Femur (tissue), 1 donor: Measurements from ENCODE around the gene PTPRG.

Source experiments
- DNase-seq: peaks from one replicate; pipeline ENCODE4 v3.0.0-alpha.2; 2017

The PTPRG gene

DNA sequence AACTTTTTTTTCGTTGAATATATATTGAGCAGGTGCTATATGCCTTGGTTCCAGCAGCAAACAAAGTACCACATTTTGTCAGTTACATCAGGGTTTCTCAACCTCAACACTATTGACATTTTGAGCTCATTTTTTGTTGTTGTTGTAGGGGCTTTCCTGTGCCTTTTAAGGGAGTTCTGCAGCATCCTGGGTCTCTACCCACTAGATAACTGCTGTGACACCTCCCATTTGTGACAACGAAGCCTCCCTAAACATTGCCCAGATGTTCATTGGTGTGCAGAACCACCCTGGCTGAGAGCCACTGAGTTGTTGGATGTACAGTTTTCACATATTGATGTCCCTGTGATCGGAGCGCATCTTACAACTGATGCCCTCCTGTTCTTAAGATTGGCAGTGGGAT, 382.6 kb downstream of the PTPRG start:
- DNase-seq, result no peak

DNA sequence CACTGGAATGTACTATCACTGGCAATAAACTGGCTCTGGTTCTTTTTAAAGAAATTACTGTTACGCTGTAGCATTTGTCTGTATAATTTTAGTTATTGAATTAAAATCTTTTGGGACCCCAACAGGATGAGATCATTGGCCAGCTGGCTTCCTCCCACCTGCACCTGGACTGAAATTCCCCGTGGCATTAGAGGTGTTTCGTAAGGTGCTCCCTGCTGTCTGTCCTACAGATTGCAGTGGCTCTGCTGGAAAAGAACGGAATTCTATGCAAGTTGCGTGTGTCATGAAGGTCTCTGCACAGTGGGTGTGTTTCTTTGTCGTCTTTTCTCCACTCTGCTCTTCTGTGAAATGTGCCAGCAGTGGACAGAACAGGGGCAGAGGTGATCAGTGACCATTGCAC, 383.4 kb downstream of the PTPRG start:
- DNase-seq, result no peak

DNA sequence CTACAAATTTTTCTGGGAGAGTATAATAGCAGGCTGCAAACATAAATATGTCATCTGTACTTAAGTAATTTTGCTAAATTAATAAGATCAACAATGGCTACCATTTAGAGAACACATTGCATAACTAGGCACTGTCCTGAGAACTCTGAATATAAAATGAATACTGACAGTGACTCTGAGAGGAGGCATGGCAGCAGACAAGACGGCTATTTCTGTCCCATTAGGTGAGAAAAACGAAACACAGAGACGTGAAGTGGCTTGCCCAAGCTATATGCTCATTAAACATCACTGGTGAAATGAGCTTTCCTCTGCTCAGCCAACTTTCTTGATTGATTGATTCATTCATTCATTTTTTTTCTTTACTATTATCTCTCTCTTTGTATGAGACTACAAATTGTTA, 384.3 kb downstream of the PTPRG start:
- no peak for DNase-seq

DNA sequence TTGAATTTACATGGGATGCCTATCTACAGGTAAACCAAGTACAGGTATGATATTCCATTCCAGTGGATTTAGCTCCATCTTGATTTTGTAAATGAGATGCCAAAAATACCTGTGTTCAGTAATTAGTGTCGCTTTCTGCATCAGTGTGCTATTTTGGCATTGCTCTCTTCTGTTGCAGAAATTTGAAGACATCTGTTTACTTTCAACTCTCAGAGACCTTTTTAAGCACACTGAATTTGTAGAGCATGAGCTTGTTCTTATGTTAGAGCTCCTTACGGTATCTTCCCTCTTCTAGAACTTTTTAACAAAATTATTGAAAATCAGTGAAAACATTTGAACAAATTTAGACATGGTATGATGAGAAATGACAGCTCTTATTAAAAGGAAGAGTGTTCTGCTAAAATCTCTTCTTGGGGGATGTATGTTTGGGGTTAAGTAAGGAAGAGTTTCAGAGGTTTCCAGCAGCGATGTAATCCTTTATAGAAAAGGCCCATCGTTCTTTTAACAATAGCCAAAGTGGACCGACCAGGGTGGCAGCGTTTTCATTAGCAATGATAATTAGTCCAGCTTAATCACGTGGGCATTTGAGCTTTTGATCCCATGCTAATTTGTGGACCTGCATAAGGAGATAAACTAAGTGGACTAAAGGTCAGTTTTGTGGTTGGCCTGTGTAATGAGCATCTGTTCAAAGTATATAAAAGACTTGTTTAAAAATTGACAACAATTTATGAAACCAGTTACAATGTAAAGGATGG, 385.4 kb downstream of the PTPRG start:
- DNase-seq, result no peak

DNA sequence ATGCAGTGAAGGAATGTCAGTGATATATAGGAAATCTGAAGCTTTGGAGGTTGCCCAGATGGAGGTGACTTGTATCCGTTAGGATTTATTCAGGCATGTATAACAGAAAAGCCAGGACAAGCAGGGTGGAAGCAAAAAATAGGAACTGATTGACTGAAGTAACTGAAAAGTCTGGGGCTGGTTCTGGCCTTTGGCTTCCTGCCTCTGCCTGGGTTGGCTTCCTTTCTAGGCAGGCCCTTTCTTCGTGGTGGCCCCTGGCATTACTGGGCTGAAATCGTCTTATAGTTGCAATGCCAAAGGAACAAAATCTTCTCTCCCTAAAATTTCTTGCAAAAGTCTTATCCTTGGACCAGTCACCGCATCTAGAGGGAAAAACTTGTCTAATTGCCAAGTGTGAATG, 386.1 kb downstream of the PTPRG start:
- no peak for DNase-seq

DNA sequence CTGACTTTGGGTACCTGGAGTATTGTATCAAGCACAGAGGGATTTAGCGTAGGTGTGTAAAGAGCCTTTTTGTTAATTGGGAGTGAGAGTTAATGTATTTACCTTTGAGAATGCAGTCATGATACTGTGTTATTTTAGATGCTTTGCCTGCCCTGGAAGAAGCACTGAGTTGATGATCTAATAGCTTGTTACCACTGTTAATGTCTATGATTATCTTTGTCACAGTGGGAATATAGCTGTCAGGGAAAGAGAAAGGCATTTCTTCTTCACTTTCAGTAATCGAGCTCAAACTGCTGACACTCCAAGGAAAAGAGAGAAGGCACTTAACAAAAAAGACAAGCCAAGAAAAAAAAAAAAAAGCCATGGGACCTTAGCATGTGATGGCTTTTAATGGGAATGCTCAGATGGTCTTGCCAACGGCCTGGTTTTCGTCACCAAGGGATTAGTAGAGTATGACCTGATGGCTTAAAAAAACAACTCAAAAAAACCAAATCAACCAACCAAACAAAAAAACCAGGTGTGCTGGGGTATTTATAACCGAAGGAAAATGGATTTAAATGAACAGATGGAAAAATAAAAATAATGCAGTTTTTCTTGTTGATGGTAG, 387.4 kb downstream of the PTPRG start:
- no peak for DNase-seq

DNA sequence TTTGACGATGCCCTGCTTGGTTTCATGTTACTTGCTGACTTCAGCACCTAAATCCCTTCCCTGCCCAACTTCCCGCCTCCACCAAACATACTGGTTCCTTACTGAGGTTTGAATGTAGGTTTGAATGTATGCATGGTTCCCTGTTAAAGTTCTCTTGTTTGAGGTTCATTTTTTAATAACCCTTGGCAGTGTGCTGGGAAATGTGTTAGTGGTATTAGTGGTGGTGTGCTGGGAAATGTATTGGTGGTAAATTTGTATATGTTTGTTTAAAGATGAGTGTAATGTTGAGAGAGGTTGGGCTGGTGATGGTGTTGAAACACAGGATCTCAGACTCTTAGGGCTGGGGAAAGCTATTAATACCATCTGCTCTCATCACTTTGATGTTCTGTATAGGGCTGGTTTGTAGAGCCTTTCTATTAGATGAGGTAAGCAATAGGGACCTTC, 392.7 kb downstream of the PTPRG start:
- no peak for DNase-seq

DNA sequence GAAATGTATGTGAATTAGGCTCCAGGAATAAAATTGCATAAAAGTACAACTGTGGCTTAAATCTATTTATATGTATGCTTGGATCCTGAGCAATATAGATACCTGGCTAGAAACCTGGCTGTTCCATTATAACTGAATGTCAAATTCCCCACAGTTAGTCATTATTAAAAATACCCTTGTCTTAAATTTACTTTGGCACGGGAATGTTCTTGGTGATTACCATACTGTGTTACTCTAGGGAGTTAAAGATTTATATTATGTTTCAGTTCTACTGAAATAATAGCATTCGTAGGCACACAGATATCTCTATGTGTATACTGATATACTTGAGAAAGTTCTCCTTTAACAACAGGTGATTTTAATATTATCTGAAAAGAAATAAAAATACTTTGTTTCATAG, 394.1 kb downstream of the PTPRG start:
- DNase-seq, result no peak

DNA sequence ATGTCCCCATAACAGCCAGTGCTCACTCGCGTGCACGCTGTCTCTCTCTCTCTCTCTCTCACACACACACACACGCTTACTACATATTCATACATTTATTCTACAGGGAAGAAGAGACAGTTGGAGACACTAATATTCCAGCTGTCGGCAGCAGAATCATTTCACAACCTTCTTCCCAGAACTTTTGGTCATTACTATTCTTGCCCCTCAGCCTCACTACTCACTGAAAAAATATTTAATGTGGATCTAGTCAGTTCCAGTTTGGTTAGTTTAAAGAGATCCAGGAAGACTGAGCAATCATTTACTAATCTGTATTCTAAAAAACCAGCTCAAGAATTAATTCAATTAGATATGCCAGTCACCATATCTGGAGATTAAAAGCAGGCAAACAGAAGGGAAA, 394.9 kb downstream of the PTPRG start:
- no peak for DNase-seq

DNA sequence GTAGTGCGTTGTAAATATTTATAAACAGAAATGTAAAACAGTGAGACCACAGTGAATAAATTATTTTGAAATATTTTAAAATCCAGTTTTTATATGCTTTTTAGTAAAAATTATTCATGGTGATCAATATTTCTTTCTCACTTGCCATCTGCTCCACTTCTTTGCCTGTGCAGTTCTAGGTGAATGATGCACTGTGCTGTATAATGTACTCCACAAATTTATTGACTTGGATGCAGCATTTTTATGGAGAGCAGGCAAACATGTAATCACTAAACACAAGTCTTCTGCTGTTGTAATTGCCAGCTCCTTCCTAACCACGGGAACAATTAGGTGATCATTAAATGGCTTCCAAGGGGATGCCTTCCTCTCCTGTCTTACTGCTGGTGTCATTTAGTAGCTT, 395.9 kb downstream of the PTPRG start:
- DNase-seq, result no peak

DNA sequence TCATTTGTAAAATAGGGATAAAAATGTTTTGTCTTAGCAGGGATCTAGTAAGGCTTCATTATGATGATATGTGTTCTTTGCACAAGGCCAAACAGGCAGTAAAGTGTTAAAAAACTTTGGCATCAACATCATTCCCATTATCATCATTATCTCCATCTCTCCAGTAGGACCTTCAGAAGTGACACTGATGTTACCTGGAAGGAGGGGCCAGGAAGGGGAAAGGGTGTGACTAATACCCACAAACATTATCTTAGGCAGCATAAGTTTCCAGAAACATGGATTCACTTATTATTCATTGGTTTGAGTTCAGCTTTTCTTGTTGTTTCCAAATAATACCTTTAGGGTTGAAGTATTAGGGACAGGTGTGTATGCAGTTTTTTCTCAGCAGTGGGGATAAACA, 399.6 kb downstream of the PTPRG start:
- DNase-seq, result no peak

DNA sequence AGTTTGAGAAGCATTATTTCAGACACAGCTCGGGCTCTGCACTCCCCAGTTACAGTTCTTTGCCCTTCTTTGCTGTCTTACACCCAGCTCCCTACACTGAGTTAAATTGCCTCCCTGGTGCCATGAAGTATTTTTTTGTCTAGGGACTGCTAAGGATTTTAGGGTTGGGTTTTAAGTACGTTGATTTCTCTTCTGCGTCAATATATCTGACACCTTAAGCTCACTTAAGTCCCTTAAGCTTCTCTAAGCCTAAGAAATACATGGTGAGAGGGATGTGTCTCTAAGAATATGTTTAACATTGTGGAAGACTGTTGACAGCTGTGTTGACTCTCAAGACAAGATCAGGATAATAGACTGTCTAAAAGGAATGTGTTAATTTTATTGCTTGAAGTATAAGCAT, 400.5 kb downstream of the PTPRG start:
- DNase-seq, result no peak

DNA sequence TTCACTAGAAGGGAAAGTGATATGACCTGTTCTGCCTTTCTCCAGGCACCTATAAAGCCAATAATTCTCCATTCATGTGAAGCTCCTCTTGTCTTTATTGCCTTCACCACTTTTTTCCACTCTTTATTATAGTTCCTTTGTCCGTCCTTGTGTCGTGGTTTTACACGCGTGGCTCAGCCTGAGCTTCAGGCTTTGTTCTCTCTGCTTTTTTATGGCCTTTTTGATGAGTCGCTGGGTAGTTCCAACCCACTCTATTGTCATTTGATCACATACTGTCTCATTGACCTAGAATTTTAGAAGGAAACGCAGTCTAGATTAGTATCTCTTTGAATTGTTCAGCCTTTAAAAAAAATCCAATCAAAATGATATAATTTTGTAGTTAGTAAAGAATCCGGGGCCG, 403.2 kb downstream of the PTPRG start:
- DNase-seq, result no peak

DNA sequence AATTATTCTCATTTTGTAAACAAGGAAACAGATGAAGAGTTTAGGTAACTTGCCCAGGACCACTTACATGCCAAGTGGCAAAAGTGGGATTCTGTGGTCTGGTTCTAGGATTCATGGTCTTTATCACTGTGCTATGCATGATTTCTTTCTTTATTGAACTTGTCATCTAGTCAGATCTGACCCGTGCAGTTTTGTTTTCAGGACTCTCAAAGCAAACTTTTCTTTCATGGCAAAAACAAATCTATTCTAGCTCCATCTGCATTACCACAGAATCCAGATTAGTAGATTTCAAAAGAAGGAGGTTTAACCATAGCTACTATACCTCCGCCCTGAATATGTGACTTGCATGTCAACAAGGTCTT, 404.4 kb downstream of the PTPRG start:
- no peak for DNase-seq

DNA sequence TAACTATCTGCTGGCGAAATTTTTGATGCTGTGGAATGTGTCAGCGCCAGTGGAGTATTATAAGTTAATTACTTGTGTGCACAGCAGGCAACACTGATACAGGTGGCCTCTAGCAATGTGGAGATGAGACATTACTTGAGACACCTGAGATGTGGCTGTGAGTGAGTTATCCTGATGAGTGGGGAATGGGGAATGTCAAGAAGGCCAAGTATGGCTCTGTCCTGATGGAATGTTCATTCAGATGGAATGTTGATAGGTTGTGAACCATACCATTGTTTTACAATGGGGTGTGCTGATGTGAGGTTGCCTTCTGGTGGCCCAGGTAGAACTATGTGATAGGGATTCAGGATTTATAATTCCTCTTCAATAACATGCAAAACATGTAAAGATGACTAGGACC, 404.8 kb downstream of the PTPRG start:
- DNase-seq, result no peak

DNA sequence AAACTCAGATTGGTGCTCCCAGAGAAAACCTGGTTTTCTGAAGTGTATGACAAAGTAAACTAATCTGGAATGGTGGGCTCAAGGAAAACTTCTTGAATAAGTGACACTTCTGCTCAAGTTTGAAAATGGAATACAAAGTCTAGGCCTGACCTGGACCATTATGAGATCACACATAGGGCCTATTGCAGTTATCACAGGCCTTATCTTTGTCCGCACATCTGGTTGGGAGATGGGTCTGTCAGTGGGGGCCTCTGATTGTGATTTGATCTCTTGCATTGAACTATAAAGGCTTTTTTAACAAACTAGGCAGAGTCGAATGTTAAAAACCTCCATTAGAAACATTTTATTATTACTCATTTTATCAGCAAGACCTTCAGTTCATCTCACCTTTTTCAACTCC, 405.6 kb downstream of the PTPRG start:
- DNase-seq, result no peak

DNA sequence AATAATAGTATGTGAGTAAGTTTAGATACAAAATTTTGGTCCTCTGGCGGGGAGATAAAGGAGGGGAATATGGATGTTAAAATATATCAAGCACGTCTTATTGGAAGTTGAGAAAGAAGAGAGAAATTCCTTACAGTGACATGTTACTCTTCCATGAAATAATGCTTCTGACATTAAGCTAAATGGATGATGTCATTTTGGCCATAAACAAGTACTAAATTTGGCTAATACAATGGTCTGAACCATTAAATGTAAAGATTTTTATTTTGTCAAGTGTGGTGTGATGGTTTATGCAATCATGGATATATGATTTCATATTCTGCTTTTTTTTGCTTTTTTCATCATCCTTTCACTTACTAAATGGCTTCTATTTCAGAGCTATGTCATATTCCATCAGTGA, 406.6 kb downstream of the PTPRG start:
- DNase-seq, result no peak

DNA sequence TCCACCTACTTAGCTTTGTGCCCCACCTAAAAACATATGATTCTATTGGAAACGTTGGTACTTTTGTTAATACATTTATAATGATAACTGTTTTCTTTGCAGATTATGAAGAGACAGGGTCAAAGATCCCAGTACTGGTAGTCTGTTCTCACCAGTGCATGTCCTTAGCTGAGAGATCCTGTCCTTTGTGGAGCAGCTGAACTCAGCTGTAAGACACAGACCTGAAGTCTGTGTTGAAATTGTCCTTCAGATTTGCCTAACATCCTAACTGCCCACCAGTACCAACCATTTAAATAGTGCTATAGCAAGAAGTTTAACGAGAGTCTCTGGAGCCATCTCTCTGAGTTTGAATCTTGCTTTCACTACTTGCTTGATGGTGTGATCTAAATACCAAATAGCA, 413.3 kb downstream of the PTPRG start:
- no peak for DNase-seq

DNA sequence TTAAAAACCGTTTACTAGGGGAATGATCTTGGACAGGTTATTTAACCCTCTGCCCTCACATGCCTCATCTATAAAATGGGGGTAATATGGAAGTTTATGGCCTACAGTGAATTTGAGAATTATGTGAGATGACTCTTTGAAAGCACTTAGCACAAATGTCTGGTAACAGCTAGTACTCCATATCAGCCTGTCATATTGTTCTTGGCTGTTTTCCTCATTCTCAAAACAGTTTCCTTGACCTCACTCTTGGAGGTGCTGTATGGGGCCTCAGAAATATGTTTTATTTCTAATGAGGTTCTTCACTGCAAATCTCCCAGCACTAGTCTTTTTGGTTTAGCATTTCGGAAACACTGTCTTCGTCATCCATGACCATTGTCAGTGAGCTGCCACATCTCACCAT, 413.8 kb downstream of the PTPRG start:
- no peak for DNase-seq

DNA sequence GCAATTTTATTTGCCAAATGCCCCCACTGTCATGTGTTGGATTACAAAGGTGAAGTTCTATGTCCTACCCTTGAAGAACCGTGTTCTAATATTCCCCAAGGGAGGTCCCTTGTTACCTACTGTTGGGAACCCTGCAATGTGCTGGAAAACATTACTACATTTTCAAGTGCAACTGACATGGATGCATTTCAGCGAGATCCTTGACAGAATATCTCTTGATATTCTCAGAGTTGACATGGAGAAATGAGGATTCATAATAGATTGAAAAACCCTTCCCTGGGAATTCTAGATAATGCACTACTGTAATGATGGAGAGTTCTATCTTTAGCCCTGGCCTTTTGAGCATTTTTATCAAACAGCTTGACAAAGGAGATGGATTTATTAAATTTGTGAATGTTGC, 414.6 kb downstream of the PTPRG start:
- DNase-seq, result no peak

DNA sequence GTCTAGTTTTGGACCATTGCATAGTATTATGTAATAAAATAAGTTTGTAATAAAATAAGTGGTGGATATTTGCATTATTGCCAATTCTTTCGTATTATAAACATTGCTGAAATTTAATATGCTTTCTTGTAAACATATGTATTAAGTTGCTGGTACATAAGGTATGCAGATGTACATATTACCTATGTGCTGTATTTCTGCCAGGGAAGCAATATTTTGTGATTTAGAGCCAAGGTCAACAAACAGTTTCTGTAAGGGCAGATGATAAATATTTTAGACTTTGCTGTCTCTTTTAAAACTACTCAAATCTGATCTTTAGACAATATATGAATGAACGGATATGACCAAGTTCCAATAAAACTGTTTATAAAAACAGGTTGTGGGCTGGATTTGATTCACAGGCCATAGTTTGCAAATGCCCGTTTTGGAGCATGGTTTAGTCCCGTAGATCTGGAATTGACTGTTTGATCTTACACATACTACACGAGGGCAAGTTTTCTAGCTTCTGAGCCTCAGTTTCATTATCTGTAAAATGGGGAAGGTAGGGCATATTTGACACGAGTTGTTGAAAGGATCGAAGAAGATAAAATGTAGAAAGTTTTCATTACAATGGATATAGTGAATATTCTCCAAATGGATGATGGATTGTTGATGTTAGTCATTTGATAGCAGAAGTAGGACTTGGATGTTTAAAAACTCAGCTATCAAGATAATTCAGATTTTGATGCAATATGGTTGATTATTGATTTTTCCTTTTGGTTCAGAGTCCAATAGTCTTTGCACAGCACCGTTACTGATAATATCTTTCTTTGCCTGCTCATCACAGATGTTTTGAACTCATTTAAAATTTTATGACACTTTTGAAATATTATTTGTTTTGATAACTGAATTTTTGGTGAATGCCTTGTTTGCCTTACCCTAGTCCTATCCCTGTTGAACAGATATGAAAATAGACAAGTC, 417.4 kb downstream of the PTPRG start:
- no peak for DNase-seq

DNA sequence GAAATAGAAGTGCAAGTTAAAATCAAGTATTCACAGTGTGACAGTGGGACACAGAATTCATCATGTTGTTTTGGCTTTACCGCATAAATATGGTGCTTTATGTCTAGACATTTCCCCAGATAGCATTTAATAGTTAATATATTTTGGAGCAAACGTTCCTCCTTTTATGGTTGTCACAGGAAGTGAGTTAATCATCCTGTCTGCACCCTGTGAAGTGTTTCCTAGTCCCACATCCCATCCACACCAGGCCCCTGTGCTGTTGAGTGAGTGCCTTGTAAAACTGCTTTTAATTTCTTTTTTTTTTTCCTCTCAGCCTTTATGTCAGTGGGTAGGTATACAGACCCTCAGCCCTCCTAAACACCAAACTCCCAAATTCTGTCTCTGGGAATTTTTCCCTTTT, 418.3 kb downstream of the PTPRG start:
- DNase-seq, result no peak

DNA sequence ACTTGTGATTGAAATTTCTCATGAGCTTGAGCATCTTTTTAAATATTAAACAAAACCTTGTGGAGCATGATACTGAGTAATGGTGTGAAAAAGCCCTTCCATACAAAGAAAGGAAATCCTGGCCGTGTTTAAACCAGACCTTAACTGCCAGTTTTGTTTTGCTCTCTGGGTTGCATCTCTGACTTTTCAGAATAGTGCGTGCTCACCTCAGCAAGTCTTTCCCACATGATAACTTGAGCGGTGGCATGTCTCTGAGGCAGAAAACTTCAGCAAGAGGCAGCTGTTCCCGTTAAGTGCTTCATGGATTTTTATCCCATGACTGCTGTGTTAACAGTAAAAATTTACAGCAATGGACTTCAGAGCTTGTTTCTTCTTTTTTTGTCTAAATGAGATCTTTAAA, 418.7 kb downstream of the PTPRG start:
- DNase-seq, result no peak

DNA sequence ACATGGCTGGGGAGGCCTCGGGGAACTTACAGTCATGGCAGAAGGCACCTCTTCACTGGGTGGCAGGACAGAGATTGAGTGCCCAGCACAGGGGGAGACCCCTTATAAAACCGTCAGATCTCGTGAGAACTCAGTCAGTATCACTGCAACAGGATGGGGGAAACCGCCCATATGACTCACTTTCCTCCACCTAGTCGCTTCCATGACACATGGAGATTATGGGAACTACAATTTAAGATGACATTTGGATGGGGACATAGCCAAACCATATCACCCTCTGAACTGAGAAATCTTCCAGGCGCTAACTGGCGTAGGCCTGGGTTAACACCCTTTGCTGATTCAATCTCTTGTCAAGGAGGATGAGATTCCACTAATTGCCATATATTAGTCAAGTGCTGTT, 419.7 kb downstream of the PTPRG start:
- DNase-seq, result no peak
